Lower leg skin (tissue), 3 donors: ENCODE results near the gene PTPRU.

Experiments used
- CTCF ChIP-seq, 3 donors: fragments of 450-650 bp; IDR thresholded peaks; one replicate each; pipeline ENCODE4 v1.5.1; 2016; ENCODE audit warnings: antibody characterized with exemption in 3 of 3, mild to moderate bottlenecking in 3 of 3, moderate library complexity in 2 of 3
- POLR2A ChIP-seq, 2 donors: fragments of 450-650 bp; IDR thresholded peaks; one replicate each; pipeline ENCODE4 v1.6.1; 2016 to 2017; ENCODE audit warnings: antibody characterized with exemption in 2 of 2, mild to moderate bottlenecking in 1 of 2, moderate library complexity in 1 of 2

GRCh38 chr1:29281571-29281970 is 45.2 kb downstream of the PTPRU start:
- TF ChIP-seq CTCF (IDR thresholded peaks at IDR 0.05) (no peak), POLR2A (IDR thresholded peaks at IDR 0.05) (no peak)
